Measurements from ENCODE around the gene ARMH1.

Gene ARMH1

DNA sequence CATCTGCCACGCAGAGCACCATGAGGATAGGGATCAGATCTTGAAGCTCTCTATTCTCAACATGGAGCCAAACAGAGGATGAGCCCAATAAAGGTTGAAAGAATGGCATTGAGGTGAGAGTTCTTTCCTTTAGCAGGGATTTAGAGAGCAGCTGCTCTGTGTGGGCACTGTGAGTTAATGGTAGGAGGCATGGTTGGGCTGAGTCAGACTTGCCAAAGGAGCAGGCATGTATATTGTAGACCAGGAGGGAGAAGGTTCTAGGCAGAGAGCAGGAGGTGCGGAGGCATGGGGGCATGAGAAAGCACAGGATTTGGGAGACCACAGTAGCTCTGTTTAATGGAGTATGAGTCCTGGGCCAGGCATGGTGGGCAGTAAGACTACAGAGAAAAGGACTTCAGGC lies 32.3 kb upstream of the ARMH1 start:
- TF ChIP-seq LEF1 (IDR thresholded peaks at IDR 0.05; ENCODE audit: borderline replicate concordance) = no peak
- no peak for TF ChIP-seq BHLHE40 (IDR thresholded peaks at IDR 0.05; ENCODE audit: borderline replicate concordance)
- TF ChIP-seq SP1 (IDR thresholded peaks at IDR 0.05) = no peak
- no peak for TF ChIP-seq HDGF (IDR thresholded peaks at IDR 0.05; ENCODE audit: borderline replicate concordance)
- no peak for TF ChIP-seq FOXM1 (IDR thresholded peaks at IDR 0.05; ENCODE audit: borderline replicate concordance)
- TF ChIP-seq ZNF384 (IDR thresholded peaks at IDR 0.05) = no peak
- TF ChIP-seq, protein P1, sequence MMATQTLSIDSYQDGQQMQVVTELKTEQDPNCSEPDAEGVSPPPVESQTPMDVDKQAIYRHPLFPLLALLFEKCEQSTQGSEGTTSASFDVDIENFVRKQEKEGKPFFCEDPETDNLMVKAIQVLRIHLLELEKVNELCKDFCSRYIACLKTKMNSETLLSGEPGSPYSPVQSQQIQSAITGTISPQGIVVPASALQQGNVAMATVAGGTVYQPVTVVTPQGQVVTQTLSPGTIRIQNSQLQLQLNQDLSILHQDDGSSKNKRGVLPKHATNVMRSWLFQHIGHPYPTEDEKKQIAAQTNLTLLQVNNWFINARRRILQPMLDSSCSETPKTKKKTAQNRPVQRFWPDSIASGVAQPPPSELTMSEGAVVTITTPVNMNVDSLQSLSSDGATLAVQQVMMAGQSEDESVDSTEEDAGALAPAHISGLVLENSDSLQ (IDR thresholded peaks at IDR 0.05) = no peak
- no peak for TF ChIP-seq SUZ12 (IDR thresholded peaks at IDR 0.05)
- TF ChIP-seq L3MBTL2 (conservative IDR thresholded peaks at IDR 0.05) = no peak
- no peak for TF ChIP-seq ELF4 (IDR thresholded peaks at IDR 0.05)
- no peak for TF ChIP-seq TARDBP (IDR thresholded peaks at IDR 0.05)
- TF ChIP-seq CTBP1 (IDR thresholded peaks at IDR 0.05; ENCODE audit: borderline replicate concordance) = no peak
- TF ChIP-seq NFRKB (IDR thresholded peaks at IDR 0.05) = no peak
- no peak for TF ChIP-seq FOXA1 (IDR thresholded peaks at IDR 0.05)
- no peak for TF ChIP-seq ARNT (IDR thresholded peaks at IDR 0.05)
- no peak for TF ChIP-seq FOXK2 (IDR thresholded peaks at IDR 0.05)
- no peak for DNase-seq (ENCODE audit: extremely low spot score)
- ChIA-PET POLR2A (interaction anchor here (1.1 to 4.6 kb wide), 3 partner anchors 10 to 32 kb away, joined by 3 to 54 read pairs (median 8); no protein-coding TSS in a partner anchor), CTCF (interaction anchor here (1.1 to 4.2 kb wide), 2 partner anchors 10 to 11 kb away, joined by 3 to 19 read pairs; no protein-coding TSS in a partner anchor)

DNA sequence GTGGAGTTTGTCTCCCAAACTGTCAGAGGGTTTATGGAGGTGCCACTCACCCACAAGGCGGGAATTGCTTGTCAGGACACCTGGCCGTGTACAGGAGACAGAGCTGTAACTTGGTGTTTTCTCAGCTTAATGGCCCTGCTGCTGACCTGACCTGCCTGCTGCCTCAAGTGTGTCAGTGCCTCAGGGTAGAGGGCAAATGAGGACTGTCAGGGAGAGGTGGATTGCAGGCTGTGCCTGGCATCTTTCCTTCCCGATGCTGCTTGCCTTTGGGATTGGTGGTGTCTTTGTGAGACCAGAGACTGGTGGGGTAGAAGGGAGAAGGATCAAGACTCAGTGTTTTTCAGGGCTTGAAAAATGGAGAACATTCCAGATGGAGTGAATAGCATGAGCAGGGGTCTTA lies 31.6 kb upstream of the ARMH1 start:
- TF ChIP-seq TARDBP (IDR thresholded peaks at IDR 0.05) (no peak), FOXA1 (IDR thresholded peaks at IDR 0.05) (no peak), ARNT (IDR thresholded peaks at IDR 0.05) (no peak), SUZ12 (IDR thresholded peaks at IDR 0.05) (no peak), ZNF384 (IDR thresholded peaks at IDR 0.05) (no peak), LEF1 (IDR thresholded peaks at IDR 0.05; ENCODE audit: borderline replicate concordance) (no peak), FOXM1 (IDR thresholded peaks at IDR 0.05; ENCODE audit: borderline replicate concordance) (no peak), NFRKB (IDR thresholded peaks at IDR 0.05) (no peak), FOXK2 (IDR thresholded peaks at IDR 0.05) (no peak), SP1 (IDR thresholded peaks at IDR 0.05) (no peak), CTBP1 (IDR thresholded peaks at IDR 0.05; ENCODE audit: borderline replicate concordance) (no peak), BHLHE40 (IDR thresholded peaks at IDR 0.05; ENCODE audit: borderline replicate concordance) (no peak), ELF4 (IDR thresholded peaks at IDR 0.05) (no peak), L3MBTL2 (conservative IDR thresholded peaks at IDR 0.05) (no peak)
- TF ChIP-seq, protein P1 (IDR thresholded peaks at IDR 0.05) = no peak
- no peak for DNase-seq (ENCODE audit: extremely low spot score)
- POLR2A ChIA-PET = interaction anchor here (1.9 to 4.6 kb wide), 2 partner anchors 10 to 11 kb away, joined by 8 to 54 read pairs; no protein-coding TSS in a partner anchor
- CTCF ChIA-PET = interaction anchor here (4.2 kb wide), 1 partner anchor 9 kb away, joined by 19 read pairs; no protein-coding TSS in a partner anchor

DNA sequence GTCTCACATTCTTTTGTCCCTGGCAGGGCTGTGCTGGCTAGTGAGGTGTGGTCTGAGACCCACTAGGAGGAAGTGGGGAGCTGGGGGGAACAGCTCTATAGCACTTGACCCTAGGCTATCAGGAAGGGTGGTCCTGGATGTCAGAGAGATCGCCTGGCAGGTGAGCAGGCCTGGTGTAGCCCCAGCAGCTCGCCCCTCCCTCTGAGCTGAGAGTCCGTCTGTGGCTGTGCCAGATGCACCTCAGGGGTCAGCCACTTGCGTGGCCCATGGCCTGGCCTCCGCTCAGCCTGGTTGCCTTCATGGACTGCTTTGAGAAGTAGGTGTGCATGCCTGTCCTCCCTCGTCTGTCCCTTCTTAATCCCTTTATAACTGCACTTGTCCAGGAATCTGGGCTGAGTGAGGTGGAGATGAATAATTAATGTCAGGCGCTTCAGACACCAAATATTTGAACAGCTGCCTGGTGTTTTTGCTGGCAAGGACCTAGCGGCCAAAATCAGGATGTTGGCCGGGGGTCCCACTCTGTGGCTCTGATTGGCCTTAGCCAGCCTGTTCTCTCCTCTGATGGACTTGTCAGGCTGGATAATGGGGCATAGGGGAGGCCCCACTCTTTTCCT lies 30.7 kb upstream of the ARMH1 start:
- TF ChIP-seq FOXM1 (IDR thresholded peaks at IDR 0.05; ENCODE audit: borderline replicate concordance) = no peak
- TF ChIP-seq LEF1 (IDR thresholded peaks at IDR 0.05; ENCODE audit: borderline replicate concordance) = no peak
- no peak for TF ChIP-seq ARNT (IDR thresholded peaks at IDR 0.05)
- TF ChIP-seq TARDBP (IDR thresholded peaks at IDR 0.05) = no peak
- POLR2A ChIA-PET = interaction anchor here (4.6 kb wide), 1 partner anchor 12 kb away, joined by 54 read pairs; no protein-coding TSS in a partner anchor
- DNase-seq (ENCODE audit: extremely low spot score) = no peak
- CTCF ChIA-PET = interaction anchor here (4.2 kb wide), 1 partner anchor 9 kb away, joined by 19 read pairs; no protein-coding TSS in a partner anchor

DNA sequence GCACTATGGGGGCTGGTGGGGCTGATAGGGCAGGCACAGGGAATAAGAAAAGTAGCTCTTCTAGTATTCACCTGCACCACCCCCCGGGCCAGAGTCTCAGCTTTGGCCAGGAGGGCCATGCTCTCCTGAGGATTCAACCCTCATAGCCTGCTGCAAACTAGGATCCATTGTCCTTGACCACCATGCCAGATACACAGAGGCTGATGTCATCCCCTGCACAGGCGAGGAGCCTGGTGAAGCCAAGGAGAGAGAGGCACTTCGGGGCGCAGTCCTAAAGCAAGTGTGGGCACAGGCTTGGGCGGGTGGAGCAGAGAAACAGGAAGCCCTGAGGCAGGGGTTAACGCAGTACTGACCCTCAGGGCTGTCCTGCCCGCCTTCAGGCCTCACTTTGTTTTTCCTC lies 29.7 kb upstream of the ARMH1 start:
- TF ChIP-seq ZNF384 (IDR thresholded peaks at IDR 0.05) = no peak
- TF ChIP-seq, protein P1 (IDR thresholded peaks at IDR 0.05) = no peak
- no peak for TF ChIP-seq BHLHE40 (IDR thresholded peaks at IDR 0.05; ENCODE audit: borderline replicate concordance)
- no peak for TF ChIP-seq ELF4 (IDR thresholded peaks at IDR 0.05)
- TF ChIP-seq FOXM1 (IDR thresholded peaks at IDR 0.05; ENCODE audit: borderline replicate concordance) = no peak
- no peak for TF ChIP-seq ARNT (IDR thresholded peaks at IDR 0.05)
- TF ChIP-seq SP1 (IDR thresholded peaks at IDR 0.05) = no peak
- no peak for TF ChIP-seq L3MBTL2 (conservative IDR thresholded peaks at IDR 0.05)
- no peak for TF ChIP-seq FOXA1 (IDR thresholded peaks at IDR 0.05)
- no peak for TF ChIP-seq NFRKB (IDR thresholded peaks at IDR 0.05)
- no peak for TF ChIP-seq LEF1 (IDR thresholded peaks at IDR 0.05; ENCODE audit: borderline replicate concordance)
- TF ChIP-seq HDGF (IDR thresholded peaks at IDR 0.05; ENCODE audit: borderline replicate concordance) = no peak
- no peak for TF ChIP-seq SUZ12 (IDR thresholded peaks at IDR 0.05)
- TF ChIP-seq CTBP1 (IDR thresholded peaks at IDR 0.05; ENCODE audit: borderline replicate concordance) = no peak
- TF ChIP-seq FOXK2 (IDR thresholded peaks at IDR 0.05) = no peak
- CTCF ChIA-PET = no interaction called here

DNA sequence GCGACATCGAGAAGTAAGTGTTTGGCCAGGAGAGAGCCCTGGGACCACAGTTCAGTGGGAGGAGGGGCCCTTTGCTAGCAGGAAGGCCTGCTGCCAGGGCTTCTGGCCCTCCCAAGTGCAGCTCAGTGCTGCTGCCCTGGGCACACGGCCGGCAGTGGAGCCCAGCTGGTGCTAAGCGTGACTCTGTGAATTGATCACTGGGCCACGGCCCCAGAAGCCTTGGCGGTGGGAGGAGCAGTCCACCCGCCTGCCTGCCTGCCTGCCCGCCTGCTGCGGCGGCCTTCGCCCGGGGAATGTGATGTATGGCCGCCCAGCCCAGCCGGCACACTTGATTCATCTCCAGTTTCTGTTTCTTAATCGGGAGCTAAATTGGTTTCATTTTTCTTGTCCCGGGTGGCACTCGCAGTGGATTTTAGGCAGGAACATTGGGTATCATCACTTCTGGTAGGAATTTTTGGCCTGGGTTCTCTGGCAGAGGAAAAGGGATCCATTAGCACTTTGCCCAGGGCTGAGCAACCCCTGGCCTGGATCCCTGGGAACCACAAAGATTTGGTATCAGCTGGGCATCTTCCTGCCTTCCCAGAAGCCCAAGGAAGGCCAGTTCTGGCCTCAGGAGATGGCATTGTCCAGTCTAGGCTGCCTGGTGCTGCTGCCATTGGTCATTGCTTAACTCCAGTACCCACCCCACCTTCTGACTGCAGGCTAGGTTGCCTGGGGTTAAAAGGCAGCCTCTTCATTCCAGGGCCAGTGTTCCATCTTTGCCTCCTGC lies 28.9 kb upstream of the ARMH1 start:
- TF ChIP-seq, protein P1 (IDR thresholded peaks at IDR 0.05) = no peak
- TF ChIP-seq FOXA1 (IDR thresholded peaks at IDR 0.05) (no peak), FOXK2 (IDR thresholded peaks at IDR 0.05) (no peak), ELF4 (IDR thresholded peaks at IDR 0.05) (no peak), CTBP1 (IDR thresholded peaks at IDR 0.05; ENCODE audit: borderline replicate concordance) (no peak), ZNF384 (IDR thresholded peaks at IDR 0.05) (no peak), SUZ12 (IDR thresholded peaks at IDR 0.05) (no peak), HDGF (IDR thresholded peaks at IDR 0.05; ENCODE audit: borderline replicate concordance) (no peak)
- no peak for DNase-seq (ENCODE audit: extremely low spot score)
- ChIA-PET CTCF (no interaction called here), POLR2A (interaction anchor here (1.8 to 5.4 kb wide), 2 partner anchors 13 to 28 kb away, joined by 5 to 53 read pairs; partner anchors contain the start of gene TMEM53)

More for the DNA sequence above, 29.7 kb upstream of the ARMH1 start:
- no peak for DNase-seq (ENCODE audit: extremely low spot score)
- POLR2A ChIA-PET = interaction anchor here (5.4 kb wide), 1 partner anchor 12 kb away, joined by 53 read pairs; no protein-coding TSS in a partner anchor

Data from HEK293T (cell line).